Bronchial epithelial cell (primary cell): ENCODE measurements around the gene CNKSR1. TPM values are rescaled to one million over a fixed set of nuclear protein-coding genes. Genes with fewer than 3 reads are reported as not detected.

Experiments
- DNase-seq: peaks from one replicate; pipeline ENCODE4 v3.0.0-alpha.2; 2010; ENCODE audit warnings: low read depth
- FAIRE-seq: peaks from 2 replicates; lab custom pipeline; 2011; peaks lifted over from hg19 to GRCh38; lab: Jason Lieb, UNC
- H3K27me3 ChIP-seq: 2 replicates; pipeline ENCODE4 v1.5.1; 2011; ENCODE audit warnings: low read length; ENCODE audit not compliant: control insufficient read depth, insufficient read depth
- H3K36me3 ChIP-seq: 2 replicates; pipeline ENCODE4 v1.5.1; 2011; ENCODE audit warnings: low read length; ENCODE audit not compliant: control insufficient read depth, insufficient read depth
- H3K4me3 ChIP-seq: 2 replicates; pipeline ENCODE4 v1.5.1; 2011; ENCODE audit warnings: mild to moderate bottlenecking, low read depth, low read length, control low read depth
- CTCF ChIP-seq: IDR thresholded peaks from 2 replicates; pipeline ENCODE4 v1.5.1; 2011; ENCODE audit warnings: mild to moderate bottlenecking, moderate library complexity, low read length, control low read depth, inconsistent platforms; ENCODE audit not compliant: insufficient read depth, severe bottlenecking
- total RNA-seq: library from RNA; depleted of rRNA; stranded (reverse); fragments of >200 nt; gene quantifications from 2 replicates; pipeline ENCODE4 v1.2.1, GENCODE V29; 2014

Gene CNKSR1
- total RNA-seq, 1 donor from 2014 or later = 15.8 TPM

GRCh38 chr1:26187882-26188281 is 10.6 kb downstream of the CNKSR1 start:
- H3K36me3 ChIP-seq = peaks cover 36% of the 10 kb centered on the region
- no peak for TF ChIP-seq CTCF
- DNase-seq (no peak), FAIRE-seq (no peak)
- no peak overlapping the region for H3K4me3 ChIP-seq
- H3K27me3 ChIP-seq = no peaks in the 10 kb centered on the region

- DNase-seq = no peak
- no peak for TF ChIP-seq CTCF
- FAIRE-seq = no peak
- Histone ChIP-seq H3K27me3 (no peaks in the 10 kb centered on the region), H3K36me3 (peaks cover 30% of the 10 kb centered on the region), H3K4me3 (no peak overlapping the region)
Measured at GRCh38 chr1:26188477-26188876, 11.2 kb downstream of the CNKSR1 start.

GRCh38 chr1:26189331-26189730 is 12.0 kb downstream of the CNKSR1 start:
- H3K4me3 ChIP-seq = no peak overlapping the region
- FAIRE-seq (no peak), DNase-seq (no peak)
- no peak for TF ChIP-seq CTCF
- H3K27me3 ChIP-seq = no peaks in the 10 kb centered on the region
- peaks cover 25% of the 10 kb centered on the region for H3K36me3 ChIP-seq

- peaks cover 21% of the 10 kb centered on the region for H3K36me3 ChIP-seq
- no peak for DNase-seq
- FAIRE-seq = no peak
Measured at GRCh38 chr1:26189751-26190275, 12.5 kb downstream of the CNKSR1 start.

GRCh38 chr1:26190373-26190987 is 13.2 kb downstream of the CNKSR1 start, which contains the start of gene CATSPER4:
CATSPER4 (plus strand) TSS chr1:26190602; CDS start chr1:26190628, 26 bp downstream.
- DNase-seq = peak; percentile 42
- no peak within 1 kb of the TSS for H3K4me3 ChIP-seq
- FAIRE-seq = no peak
- peaks cover 19% of the 10 kb centered on the region for H3K36me3 ChIP-seq
- no peaks in the 10 kb centered on the region for H3K27me3 ChIP-seq
- TF ChIP-seq CTCF = peak; percentile 14

More at GRCh38 chr1:26189751-26190275, 12.5 kb downstream of the CNKSR1 start:
- Histone ChIP-seq H3K4me3 (no peak overlapping the region), H3K27me3 (no peaks in the 10 kb centered on the region)
- TF ChIP-seq CTCF = no peak
